Choroid plexus epithelial cell (primary cell): Measurements from ENCODE around the gene TJAP1.

Source experiments
- DNase-seq: peaks from one replicate; pipeline ENCODE4 v3.0.0-alpha.2; 2010; ENCODE audit warnings: low read depth
- H3K4me3 ChIP-seq: 2 replicates; pipeline ENCODE4 v1.5.1; 2011; ENCODE audit warnings: low read depth, mild to moderate bottlenecking, control low read depth, low read length, moderate library complexity
- CTCF ChIP-seq: conservative IDR thresholded peaks from 2 replicates; pipeline ENCODE4 v1.5.1; 2011; ENCODE audit warnings: low read depth, mild to moderate bottlenecking, control low read depth, inconsistent platforms, low read length, moderate library complexity

TJAP1 gene

GRCh38 chr6:43444036-43444435 lies 33.3 kb upstream of the TJAP1 start:
- DNase-seq: peak; percentile 23
- H3K4me3 ChIP-seq: no peak overlapping the region
- no peak for TF ChIP-seq CTCF

- no peak overlapping the region for H3K4me3 ChIP-seq
- TF ChIP-seq CTCF: no peak
- DNase-seq: no peak
Measured at GRCh38 chr6:43444582-43444981, 32.8 kb upstream of the TJAP1 start.

GRCh38 chr6:43445576-43445975 lies 31.8 kb upstream of the TJAP1 start:
- DNase-seq: no peak
- H3K4me3 ChIP-seq: no peak overlapping the region
- no peak for TF ChIP-seq CTCF

- H3K4me3 ChIP-seq: no peak overlapping the region
- no peak for DNase-seq
- TF ChIP-seq CTCF: no peak
Measured at GRCh38 chr6:43447604-43448003, 29.8 kb upstream of the TJAP1 start.

GRCh38 chr6:43448916-43449315 lies 28.5 kb upstream of the TJAP1 start:
- no peak overlapping the region for H3K4me3 ChIP-seq
- TF ChIP-seq CTCF: no peak
- DNase-seq: no peak

GRCh38 chr6:43450699-43451131 lies 26.7 kb upstream of the TJAP1 start:
- DNase-seq: no peak
- H3K4me3 ChIP-seq: no peak overlapping the region
- no peak for TF ChIP-seq CTCF

GRCh38 chr6:43451348-43451747 lies 26.0 kb upstream of the TJAP1 start:
- no peak overlapping the region for H3K4me3 ChIP-seq
- TF ChIP-seq CTCF: no peak
- DNase-seq: no peak
